K562 treated with DMSO at 1 percent for 24 hours (cell line): ENCODE measurements around the gene JDP2. TPM values are rescaled to one million over a fixed set of nuclear protein-coding genes. Genes with fewer than 3 reads are reported as not detected.

Experiments used
- total RNA-seq: library from RNA; unstranded; fragments of 300-600 nt; gene quantifications from 2 replicates; pipeline ENCODE4 v1.2.3, GENCODE V29; 2022; ENCODE audit warnings: low read depth; ENCODE audit not compliant: insufficient read depth

JDP2 gene, protein sequence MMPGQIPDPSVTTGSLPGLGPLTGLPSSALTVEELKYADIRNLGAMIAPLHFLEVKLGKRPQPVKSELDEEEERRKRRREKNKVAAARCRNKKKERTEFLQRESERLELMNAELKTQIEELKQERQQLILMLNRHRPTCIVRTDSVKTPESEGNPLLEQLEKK
- total RNA-seq: 36.8 and 38.2 TPM in 2 replicates

DNA sequence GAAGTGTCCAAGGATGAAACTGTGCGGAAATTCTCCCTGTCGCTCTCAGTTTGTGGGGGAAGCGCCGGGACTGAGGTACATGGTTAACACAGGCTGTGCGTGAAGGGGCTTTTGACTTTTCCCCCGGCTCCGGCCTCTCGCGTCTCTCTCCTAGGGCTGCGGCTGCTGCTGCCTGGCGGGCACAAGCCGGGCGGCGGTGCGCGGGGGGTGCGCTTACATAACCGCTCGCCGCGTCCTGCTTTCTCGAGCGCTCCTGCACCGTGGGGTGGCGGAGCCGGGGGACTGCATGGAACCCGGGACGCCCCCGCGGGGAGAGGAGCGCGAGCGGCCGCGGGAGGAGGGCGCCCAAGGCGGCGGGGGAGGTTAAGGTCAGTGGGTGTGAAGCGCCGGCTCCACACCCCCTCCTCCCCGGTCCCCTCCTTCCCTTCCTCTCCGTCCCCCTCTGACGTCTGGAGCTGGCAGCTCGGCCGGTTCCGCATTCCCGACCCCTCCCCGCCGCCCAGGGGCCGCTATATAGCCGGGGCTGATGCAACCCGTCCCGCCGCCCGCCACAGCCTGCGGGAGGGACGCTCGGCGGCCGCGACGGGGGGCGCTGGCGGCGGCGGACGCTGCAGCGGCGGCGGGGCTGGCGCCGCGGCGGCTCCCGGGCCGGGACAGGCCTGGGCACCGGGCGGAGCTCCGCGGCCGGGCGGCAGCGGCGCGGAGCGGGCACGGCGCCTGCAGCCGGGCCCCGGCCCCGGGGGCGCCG, at the start of gene JDP2:
JDP2 (plus strand) TSS at position 541 of the 748 bp plus-strand sequence. CDS start 9,899 bp downstream, outside the sequence.

DNA sequence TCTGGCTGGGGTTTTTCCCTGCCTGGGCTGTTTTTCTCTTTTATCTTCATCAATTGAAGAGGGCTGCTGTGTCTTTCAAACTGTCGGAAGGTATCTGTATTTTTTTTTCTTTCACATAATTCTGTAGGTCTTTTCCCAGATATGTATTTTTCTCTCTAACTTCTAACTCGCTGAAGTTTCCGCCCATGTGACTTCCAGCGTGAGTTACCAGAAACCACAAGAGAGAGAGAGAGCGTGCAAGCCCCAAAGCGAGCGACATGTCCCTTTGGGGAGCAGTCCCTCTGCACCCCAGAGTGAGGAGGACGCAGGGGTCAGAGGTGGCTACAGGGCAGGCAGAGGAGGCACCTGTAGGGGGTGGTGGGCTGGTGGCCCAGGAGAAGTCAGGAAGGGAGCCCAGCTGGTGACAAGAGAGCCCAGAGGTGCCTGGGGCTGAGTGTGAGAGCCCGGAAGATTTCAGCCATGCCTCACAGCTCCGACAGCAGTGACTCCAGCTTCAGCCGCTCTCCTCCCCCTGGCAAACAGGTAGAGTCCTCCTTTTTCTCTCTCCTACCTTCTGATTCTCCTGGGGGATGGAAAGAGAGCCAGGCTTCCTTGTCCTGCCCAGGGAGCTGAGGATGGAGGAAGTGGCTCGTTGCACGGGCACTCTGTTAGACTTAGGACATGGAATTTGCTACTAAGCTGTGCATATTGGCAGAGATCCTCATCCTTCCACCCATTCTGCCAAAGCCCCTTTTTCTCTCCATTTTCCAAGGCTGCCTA, 94.6 kb downstream of the JDP2 start, which contains the start of gene BATF:
BATF (plus strand) TSS at position 246 of the 759 bp plus-strand sequence; CDS start at position 460, 214 bp downstream.

Other genes starting within 250 kb of the JDP2 start
- 6.4 and 7.3 TPM in 2 replicates for gene FOS, start 149.2 kb upstream of the JDP2 start, total RNA-seq
- 4.3 and 6.1 TPM in 2 replicates for gene BATF, start 94.4 kb downstream of the JDP2 start, total RNA-seq
- not detected in 2 replicates for gene FLVCR2, start 150.6 kb downstream of the JDP2 start, total RNA-seq
- 10.5 and 12.4 TPM in 2 replicates for gene ERG28, start 232.9 kb downstream of the JDP2 start, total RNA-seq
- gene TTLL5, start 233.2 kb downstream of the JDP2 start, total RNA-seq: 8.5 and 9.9 TPM in 2 replicates